SK-N-DZ (cell line): ENCODE measurements around the gene ZPLD1.

Source experiments
- DNase-seq: peaks from one replicate; pipeline ENCODE4 v3.0.0-alpha.2; 2015; ENCODE audit warnings: low spot score

The ZPLD1 gene

DNA sequence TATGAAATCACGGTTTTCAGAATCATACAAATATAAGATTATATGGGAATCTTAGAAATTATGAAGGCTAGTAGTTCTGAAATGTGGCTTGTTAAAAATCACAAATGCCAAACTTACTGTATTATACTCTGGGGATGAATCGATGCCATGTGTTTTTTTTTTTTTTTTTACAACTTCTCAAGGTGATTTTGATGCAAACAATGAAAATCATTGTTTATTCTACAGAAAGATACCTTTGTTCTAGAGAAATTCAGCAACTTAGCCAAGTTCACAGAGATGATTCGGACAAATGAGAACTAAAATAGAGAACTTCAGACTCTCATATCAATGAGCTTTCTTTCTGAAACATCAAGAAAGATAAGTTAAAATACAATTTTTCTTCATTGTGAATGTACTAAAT, 92.0 kb downstream of the ZPLD1 start:
- no peak for DNase-seq

DNA sequence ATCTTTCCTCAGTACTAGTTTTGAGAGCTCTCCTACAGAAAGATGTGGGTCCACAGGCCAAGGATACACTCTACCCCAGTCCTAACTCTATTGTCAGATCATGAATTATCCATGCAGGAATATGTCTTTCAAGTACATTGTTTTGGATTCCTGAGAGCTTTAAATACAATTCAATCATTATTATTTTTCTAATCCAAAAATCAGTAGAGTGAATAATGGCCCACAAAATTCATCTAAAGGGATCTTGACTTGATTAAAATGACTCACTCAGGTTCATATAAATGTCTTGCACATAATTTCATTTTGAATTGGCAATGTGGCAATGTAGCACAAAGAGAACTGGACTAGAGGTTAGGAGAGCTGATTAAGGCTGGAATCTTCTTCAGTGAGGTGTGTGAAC, 93.9 kb downstream of the ZPLD1 start:
- DNase-seq = no peak
